Tibial artery (tissue), 4 donors: ENCODE measurements around the gene DMGDH.

Experiments
- DNase-seq, 2 donors: peaks; one replicate each; pipeline ENCODE4 v3.0.0-alpha.2; 2019
- H3K27ac ChIP-seq, 2 donors: fragments of 200-600 bp; sonication (generic) in 1 of 2; 1 replicate in 1 of 2; 2 replicates in 1 of 2; pipeline ENCODE4 v1.5.1; 2018 to 2019; ENCODE audit warnings: mild to moderate bottlenecking in 1 of 2
- H3K27me3 ChIP-seq, 2 donors: fragments of 200-600 bp; sonication (generic) in 1 of 2; one replicate each; pipeline versions ENCODE4 v1.5.1 to v1.6.0; 2016 to 2019
- H3K36me3 ChIP-seq, 3 donors: fragments of 200-600 bp; sonication (generic) in 2 of 3; one replicate each; pipeline ENCODE4 v1.5.1; 2016 to 2019; ENCODE audit warnings: mild to moderate bottlenecking in 2 of 3
- H3K4me1 ChIP-seq, 4 donors: fragments of 200-600 bp; sonication (generic) in 2 of 4; 1 replicate in 3 of 4; 2 replicates in 1 of 4; pipeline ENCODE4 v1.5.1; 2016 to 2019
- H3K4me3 ChIP-seq, 2 donors: fragments of 200-600 bp; sonication (generic) in 1 of 2; 1 replicate in 1 of 2; 2 replicates in 1 of 2; pipeline ENCODE4 v1.5.1; 2018 to 2019; ENCODE audit warnings: mild to moderate bottlenecking in 2 of 2
- H3K9me3 ChIP-seq, 3 donors: fragments of 200-600 bp; sonication (generic) in 1 of 3; one replicate each; pipeline ENCODE4 v1.5.1; 2016 to 2019
- intact Hi-C: fragments of 100-400 bp; cut with DNase I; formaldehyde crosslinking; loops from one replicate; pipeline ENCODE4 v1.15.0; 2023; ENCODE audit warnings: low total_unique reads
- TF ChIP-seq, protein P1 (sequence below), 2 experiments: fragments of 200-600 bp in 1 of 2; fragments of 450-650 bp in 1 of 2; IDR thresholded peaks; one replicate each; pipeline ENCODE4 v1.5.1; 2017 to 2019; ENCODE audit warnings: antibody characterized with exemption in 2 of 2, mild to moderate bottlenecking in 1 of 2, moderate library complexity in 1 of 2

Gene DMGDH

DNA sequence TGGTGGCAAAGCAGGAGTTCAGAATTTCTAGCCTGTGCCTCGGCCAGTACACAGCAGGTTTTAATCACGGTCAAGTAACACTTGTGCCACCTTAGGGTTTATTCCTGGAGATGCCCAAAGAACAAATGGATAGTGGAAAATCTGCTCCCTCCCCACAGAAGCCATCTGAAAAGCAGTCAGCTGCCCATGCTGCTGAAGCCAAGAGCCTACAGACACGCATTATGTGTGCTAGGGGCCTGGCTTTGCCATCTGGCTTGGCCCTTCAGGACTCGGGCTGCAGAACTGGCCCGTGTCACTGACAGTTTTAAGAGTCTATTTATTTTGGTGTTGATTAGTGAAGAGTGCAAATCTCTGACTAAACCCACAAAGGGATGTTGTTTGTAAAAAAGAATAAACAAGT, 95.5 kb downstream of the DMGDH start:
- Histone ChIP-seq H3K9me3 (no peaks in the 10 kb centered on the region), H3K27ac (no peak overlapping the region), H3K4me3 (no peak overlapping the region), H3K27me3 (no peaks in the 10 kb centered on the region), H3K36me3 (no peaks in the 10 kb centered on the region), H3K4me1 (peaks cover 0 to 8% (median 0%) of the 10 kb centered on the region in 4 donors)
- no peak for DNase-seq
- TF ChIP-seq, protein P1, sequence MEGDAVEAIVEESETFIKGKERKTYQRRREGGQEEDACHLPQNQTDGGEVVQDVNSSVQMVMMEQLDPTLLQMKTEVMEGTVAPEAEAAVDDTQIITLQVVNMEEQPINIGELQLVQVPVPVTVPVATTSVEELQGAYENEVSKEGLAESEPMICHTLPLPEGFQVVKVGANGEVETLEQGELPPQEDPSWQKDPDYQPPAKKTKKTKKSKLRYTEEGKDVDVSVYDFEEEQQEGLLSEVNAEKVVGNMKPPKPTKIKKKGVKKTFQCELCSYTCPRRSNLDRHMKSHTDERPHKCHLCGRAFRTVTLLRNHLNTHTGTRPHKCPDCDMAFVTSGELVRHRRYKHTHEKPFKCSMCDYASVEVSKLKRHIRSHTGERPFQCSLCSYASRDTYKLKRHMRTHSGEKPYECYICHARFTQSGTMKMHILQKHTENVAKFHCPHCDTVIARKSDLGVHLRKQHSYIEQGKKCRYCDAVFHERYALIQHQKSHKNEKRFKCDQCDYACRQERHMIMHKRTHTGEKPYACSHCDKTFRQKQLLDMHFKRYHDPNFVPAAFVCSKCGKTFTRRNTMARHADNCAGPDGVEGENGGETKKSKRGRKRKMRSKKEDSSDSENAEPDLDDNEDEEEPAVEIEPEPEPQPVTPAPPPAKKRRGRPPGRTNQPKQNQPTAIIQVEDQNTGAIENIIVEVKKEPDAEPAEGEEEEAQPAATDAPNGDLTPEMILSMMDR (IDR thresholded peaks at IDR 0.05) = no peak
- intact Hi-C loops = loop anchor here (10.0 kb wide), 1 partner anchor 509 kb away; no protein-coding TSS in a partner anchor

DNA sequence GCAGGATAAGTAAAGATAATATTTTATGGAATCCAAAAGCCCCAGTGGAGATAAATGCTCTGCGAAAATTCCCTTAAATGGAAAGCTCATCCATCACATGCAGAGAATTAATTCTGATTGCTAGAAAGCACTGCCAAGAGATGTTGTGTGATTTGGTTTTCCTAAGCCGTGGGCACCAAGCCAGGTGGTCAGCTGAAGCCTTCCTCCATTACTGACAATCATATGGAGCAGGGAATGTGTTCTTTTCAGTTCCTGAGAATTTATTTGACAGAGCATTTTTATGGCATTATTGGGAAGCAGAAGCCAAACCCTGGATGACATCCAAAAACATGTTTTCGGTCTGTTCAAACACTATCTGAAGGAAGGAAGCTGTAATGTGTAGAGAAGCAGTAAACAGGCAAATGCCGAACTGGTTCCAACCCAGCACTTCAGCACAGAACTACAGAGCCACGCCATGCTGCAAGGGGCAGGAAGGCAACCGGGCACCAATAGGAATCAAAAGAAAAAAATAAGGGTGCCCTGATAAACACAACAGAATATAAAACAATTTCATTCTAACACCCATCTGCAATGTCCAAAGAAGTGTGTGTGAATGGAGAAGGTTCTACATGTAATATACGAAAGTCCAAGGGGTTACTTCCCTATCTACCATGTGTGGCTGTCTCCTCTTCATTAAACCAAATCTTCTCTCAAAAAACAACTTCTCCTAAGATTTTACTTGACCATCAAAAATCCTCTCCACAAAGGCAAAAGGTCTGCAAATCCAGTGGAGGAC, 96.6 kb downstream of the DMGDH start:
- Histone ChIP-seq H3K27me3 (no peaks in the 10 kb centered on the region), H3K4me1 (peaks cover 0 to 8% (median 0%) of the 10 kb centered on the region in 4 donors), H3K9me3 (no peaks in the 10 kb centered on the region), H3K27ac (no peak overlapping the region), H3K36me3 (no peaks in the 10 kb centered on the region), H3K4me3 (no peak overlapping the region)
- intact Hi-C loops = loop anchor here (10.0 kb wide), 1 partner anchor 508 kb away; no protein-coding TSS in a partner anchor
- peak in 1 of 2 donors; percentile 47 for DNase-seq
- TF ChIP-seq, protein P1 (IDR thresholded peaks at IDR 0.05) = no peak

DNA sequence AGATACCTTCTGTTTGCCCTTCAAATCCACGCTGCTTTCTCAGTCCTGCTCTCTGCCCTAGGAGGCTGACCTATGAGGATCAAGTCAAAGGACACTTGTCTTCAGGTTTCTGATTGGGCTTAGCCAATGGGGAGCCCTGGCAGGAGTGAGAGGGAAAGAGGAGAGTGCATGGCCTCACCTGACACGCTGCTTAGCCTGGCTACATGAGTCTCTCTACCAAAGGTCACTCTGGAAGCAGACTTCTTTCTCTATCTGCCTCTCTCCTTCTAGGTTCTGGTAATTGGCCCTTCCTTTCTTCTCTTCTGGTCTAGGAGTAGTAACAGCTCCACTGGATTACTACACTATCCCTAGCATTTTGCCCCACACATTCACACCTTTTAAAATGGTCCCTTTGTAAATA, 97.5 kb downstream of the DMGDH start:
- no peak overlapping the region for H3K27ac ChIP-seq
- no peaks in the 10 kb centered on the region for H3K36me3 ChIP-seq
- no peak for DNase-seq
- H3K4me3 ChIP-seq = no peak overlapping the region
- H3K9me3 ChIP-seq = no peaks in the 10 kb centered on the region
- peaks cover 0 to 8% (median 0%) of the 10 kb centered on the region in 4 donors for H3K4me1 ChIP-seq
- intact Hi-C loops = loop anchor here (10.0 kb wide), 1 partner anchor 507 kb away; no protein-coding TSS in a partner anchor
- no peaks in the 10 kb centered on the region for H3K27me3 ChIP-seq
- TF ChIP-seq, protein P1 (IDR thresholded peaks at IDR 0.05) = no peak

DNA sequence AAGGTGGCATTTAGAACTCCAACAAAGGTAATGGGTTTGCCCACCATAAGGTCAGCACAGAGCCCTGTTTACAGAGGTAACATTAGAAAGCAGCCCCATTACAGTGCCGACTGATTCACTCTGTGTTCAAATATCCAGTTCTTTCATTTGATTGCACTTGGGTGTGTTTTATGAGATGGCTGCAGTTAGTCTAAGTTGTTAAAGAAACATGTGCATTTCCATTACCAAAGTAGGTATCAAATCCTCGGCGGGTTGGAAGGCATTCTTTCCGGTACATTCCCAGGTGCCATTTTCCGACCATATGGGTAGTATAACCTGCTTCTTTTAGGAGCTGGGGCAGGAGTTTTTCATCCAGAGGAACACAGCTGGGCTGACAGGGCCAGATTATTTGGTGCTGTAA, 100.7 kb downstream of the DMGDH start:
- no peaks in the 10 kb centered on the region for H3K36me3 ChIP-seq
- DNase-seq = no peak
- intact Hi-C loops = no loop called here
- H3K4me1 ChIP-seq = peaks cover 0 to 8% (median 0%) of the 10 kb centered on the region in 4 donors
- no peaks in the 10 kb centered on the region for H3K9me3 ChIP-seq
- no peak overlapping the region for H3K4me3 ChIP-seq
- H3K27me3 ChIP-seq = no peaks in the 10 kb centered on the region
- no peak overlapping the region for H3K27ac ChIP-seq
- TF ChIP-seq, protein P1 (IDR thresholded peaks at IDR 0.05) = no peak

DNA sequence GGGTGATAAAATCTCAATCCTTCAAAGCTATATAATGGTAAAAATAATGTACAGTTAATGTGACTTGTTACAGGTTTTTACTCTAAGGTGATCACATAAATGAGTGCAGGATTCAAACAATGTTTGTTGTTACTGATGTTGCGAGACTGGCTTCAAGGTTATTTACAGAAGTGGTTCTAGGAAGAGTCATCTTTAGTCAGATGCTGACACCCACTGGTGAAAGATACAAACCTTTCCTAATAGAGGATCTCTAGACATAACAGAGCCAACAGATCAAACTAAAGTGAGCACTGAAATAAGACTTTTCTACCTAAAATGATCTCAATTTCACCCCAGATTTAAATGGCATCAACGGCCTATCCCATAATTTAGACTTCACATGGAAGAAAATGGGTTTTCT, 104.6 kb downstream of the DMGDH start:
- no peak for DNase-seq
- Histone ChIP-seq H3K4me1 (no peaks in the 10 kb centered on the region), H3K36me3 (no peaks in the 10 kb centered on the region), H3K4me3 (no peak overlapping the region), H3K9me3 (no peaks in the 10 kb centered on the region), H3K27me3 (no peaks in the 10 kb centered on the region), H3K27ac (no peak overlapping the region)
- TF ChIP-seq, protein P1 (IDR thresholded peaks at IDR 0.05) = peak; percentile 45 to 69
- intact Hi-C loops = no loop called here
